Mesenchymal stem cell (in vitro differentiated cells and primary cell): Measurements from ENCODE around the gene SSH3.

ENCODE experiments used
- DNase-seq: peaks from one replicate; pipeline ENCODE4 v3.0.0-alpha.2; 2013
- H2AFZ ChIP-seq: one replicate; pipeline ENCODE4 v1.6.1; 2013; ENCODE audit warnings: low read depth, mild to moderate bottlenecking, control low read depth, inconsistent platforms, low read length, moderate library complexity
- H2AK5ac ChIP-seq: 2 replicates; pipeline ENCODE4 v1.6.1; 2013; ENCODE audit warnings: low read length, moderate library complexity, mild to moderate bottlenecking, inconsistent platforms; ENCODE audit not compliant: severe bottlenecking
- H2BK120ac ChIP-seq: one replicate; pipeline ENCODE4 v1.6.1; 2013; ENCODE audit warnings: low read depth, mild to moderate bottlenecking, inconsistent platforms, low read length, moderate library complexity
- H2BK12ac ChIP-seq, 2 experiments: one replicate each; pipeline ENCODE4 v1.6.1; 2013; ENCODE audit warnings: inconsistent platforms in 2 of 2, low read length in 2 of 2, mild to moderate bottlenecking in 2 of 2, moderate library complexity in 2 of 2, control low read depth in 1 of 2
- H2BK15ac ChIP-seq: one replicate; pipeline ENCODE4 v1.6.1; 2013; ENCODE audit warnings: mild to moderate bottlenecking, low read depth, inconsistent platforms; ENCODE audit not compliant: poor library complexity, severe bottlenecking
- H2BK5ac ChIP-seq: 2 replicates; pipeline ENCODE4 v1.6.1; 2013; ENCODE audit warnings: low read depth, mild to moderate bottlenecking, low read length, control low read depth, inconsistent platforms; ENCODE audit not compliant: poor library complexity, severe bottlenecking
- H3K14ac ChIP-seq, 2 experiments: one replicate each; pipeline ENCODE4 v1.6.1; 2013; ENCODE audit warnings: inconsistent platforms in 2 of 2, low read length in 2 of 2, control low read depth in 1 of 2, mild to moderate bottlenecking in 1 of 2, moderate library complexity in 1 of 2
- H3K18ac ChIP-seq, 2 experiments: one replicate each; pipeline ENCODE4 v1.6.1; 2013; ENCODE audit warnings: inconsistent platforms in 2 of 2, low read length in 2 of 2, control low read depth in 1 of 2, low read depth in 1 of 2, mild to moderate bottlenecking in 1 of 2
- H3K23ac ChIP-seq, 2 experiments: one replicate each; pipeline ENCODE4 v1.6.1; 2013; ENCODE audit warnings: inconsistent platforms in 2 of 2, low read length in 2 of 2, mild to moderate bottlenecking in 2 of 2, moderate library complexity in 2 of 2, control low read depth in 1 of 2
- H3K27ac ChIP-seq: 2 replicates; pipeline ENCODE4 v1.5.1; 2013; ENCODE audit warnings: mild to moderate bottlenecking, moderate library complexity, low read length, control low read depth, inconsistent platforms; ENCODE audit not compliant: poor library complexity, severe bottlenecking
- H3K27me3 ChIP-seq, 2 experiments: 2 replicates each; pipeline versions ENCODE4 v1.6.1 to v1.7.0; 2013; ENCODE audit warnings: low read length in 2 of 2, mild to moderate bottlenecking in 2 of 2, moderate library complexity in 2 of 2, control low read depth in 1 of 2, inconsistent platforms in 1 of 2; ENCODE audit not compliant: control insufficient read depth in 1 of 2, insufficient read depth in 1 of 2
- H3K36me3 ChIP-seq, 2 experiments: 2 replicates each; pipeline versions ENCODE4 v1.6.1 to v1.7.0; 2013; ENCODE audit warnings: low read length in 2 of 2, control low read depth in 1 of 2, inconsistent platforms in 1 of 2, low read depth in 1 of 2, mild to moderate bottlenecking in 1 of 2; ENCODE audit not compliant: insufficient read depth in 2 of 2, control insufficient read depth in 1 of 2
- H3K4ac ChIP-seq, 2 experiments: one replicate each; pipeline ENCODE4 v1.6.1; 2013; ENCODE audit warnings: inconsistent platforms in 2 of 2, low read length in 2 of 2, mild to moderate bottlenecking in 2 of 2, moderate library complexity in 2 of 2, control low read depth in 1 of 2, low read depth in 1 of 2
- H3K4me1 ChIP-seq: 2 replicates; pipeline ENCODE4 v1.6.1; 2013; ENCODE audit warnings: low read depth, low read length, control low read depth; ENCODE audit not compliant: control insufficient read depth, insufficient read depth
- H3K4me2 ChIP-seq: 2 replicates; pipeline ENCODE4 v1.6.1; 2013; ENCODE audit warnings: low read length, mild to moderate bottlenecking, inconsistent platforms; ENCODE audit not compliant: poor library complexity, severe bottlenecking
- H3K4me3 ChIP-seq, 2 experiments: 2 replicates each; pipeline versions ENCODE4 v1.5.1 to v1.7.0; 2013; ENCODE audit warnings: low read length in 2 of 2, mild to moderate bottlenecking in 2 of 2, control low read depth in 1 of 2, low read depth in 1 of 2; ENCODE audit not compliant: insufficient read depth in 1 of 2
- H3K79me1 ChIP-seq: replicated peaks from 2 replicates; pipeline ENCODE4 v1.6.1; 2013; ENCODE audit warnings: mild to moderate bottlenecking, control low read depth, low read length, inconsistent platforms; ENCODE audit not compliant: poor library complexity, severe bottlenecking
- H3K9ac ChIP-seq: 2 replicates; pipeline ENCODE4 v1.7.0; 2013; ENCODE audit warnings: mild to moderate bottlenecking, low read length, moderate library complexity
- H3K9me3 ChIP-seq: 2 replicates; pipeline ENCODE4 v1.7.0; 2013; ENCODE audit warnings: mild to moderate bottlenecking, low read length; ENCODE audit not compliant: control insufficient read depth
- H4K8ac ChIP-seq: one replicate; pipeline ENCODE4 v1.6.1; 2013; ENCODE audit warnings: inconsistent platforms, mild to moderate bottlenecking, low read length, moderate library complexity
- H4K91ac ChIP-seq: one replicate; pipeline ENCODE4 v1.6.1; 2013; ENCODE audit warnings: mild to moderate bottlenecking, low read length, inconsistent platforms
- WGBS: methylation state at CpG from one replicate; pipeline ENCODE4 v1.1.7; 2013; ENCODE audit warnings: mixed read lengths; 5-methylcytosine and 5-hydroxymethylcytosine counted together

SSH3 gene

DNA sequence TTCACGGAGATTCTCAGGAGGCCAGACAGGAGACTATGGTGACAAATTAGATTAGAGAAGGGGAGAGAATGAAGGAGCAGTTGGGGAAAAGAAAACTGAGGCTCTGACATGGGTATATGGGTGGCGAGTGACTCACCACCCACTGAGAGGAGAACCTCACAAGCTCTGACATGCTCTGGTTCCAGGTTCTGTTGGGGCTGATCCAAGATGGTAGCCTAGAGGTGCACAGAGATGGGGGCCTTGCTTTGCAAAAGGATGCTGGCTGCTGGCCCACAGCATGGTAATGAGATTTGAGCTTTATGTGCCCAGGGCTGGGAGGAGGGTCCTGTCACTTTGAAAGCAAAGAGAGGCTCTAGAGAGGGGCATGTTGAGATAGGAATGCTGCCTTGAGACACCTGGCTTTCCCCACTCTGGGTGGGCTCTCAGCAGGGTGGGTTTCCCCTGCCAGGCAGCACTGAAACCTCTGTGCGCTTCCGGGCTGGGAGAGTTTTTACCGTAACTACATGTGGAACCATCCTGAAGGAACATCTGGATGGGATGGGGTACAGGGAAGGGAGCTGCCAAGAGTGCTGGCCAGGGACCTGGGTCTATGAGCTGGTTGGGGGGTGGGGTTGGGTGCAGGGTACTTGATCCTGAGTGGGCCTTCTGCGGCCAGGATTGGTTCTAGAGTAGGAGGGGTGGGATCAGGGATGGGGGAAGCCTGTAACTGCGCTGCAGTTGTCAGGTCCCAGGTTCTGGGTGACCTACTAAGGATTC is 38.3 kb upstream of the SSH3 start:
- peak overlapping the region; percentile 19 for H2BK15ac ChIP-seq
- no peak overlapping the region for H2BK12ac ChIP-seq
- no peaks in the 10 kb centered on the region for H3K9me3 ChIP-seq
- H3K23ac ChIP-seq, result no peak overlapping the region
- H3K4me2 ChIP-seq, result no peak overlapping the region
- no peaks in the 10 kb centered on the region for H3K27me3 ChIP-seq
- H4K8ac ChIP-seq, result no peak overlapping the region
- H3K14ac ChIP-seq, result no peak overlapping the region
- no peak overlapping the region for H2AFZ ChIP-seq
- H3K18ac ChIP-seq, result no peak overlapping the region
- no peak overlapping the region for H4K91ac ChIP-seq
- H2BK120ac ChIP-seq, result no peak overlapping the region
- no peak overlapping the region for H2BK5ac ChIP-seq
- no peaks in the 10 kb centered on the region for H3K79me1 ChIP-seq
- no peak overlapping the region for H3K4me3 ChIP-seq
- H3K4me1 ChIP-seq, result peaks cover 42% of the 10 kb centered on the region
- WGBS, result 87% methylated on average over 7 of the region's 7 CpGs
- H3K9ac ChIP-seq, result no peak overlapping the region
- H3K27ac ChIP-seq, result no peak overlapping the region
- DNase-seq, result no peak
- no peak overlapping the region for H2AK5ac ChIP-seq
- no peak overlapping the region for H3K4ac ChIP-seq
- H3K36me3 ChIP-seq, result peaks cover 9 to 21% of the 10 kb centered on the region in 2 experiments

DNA sequence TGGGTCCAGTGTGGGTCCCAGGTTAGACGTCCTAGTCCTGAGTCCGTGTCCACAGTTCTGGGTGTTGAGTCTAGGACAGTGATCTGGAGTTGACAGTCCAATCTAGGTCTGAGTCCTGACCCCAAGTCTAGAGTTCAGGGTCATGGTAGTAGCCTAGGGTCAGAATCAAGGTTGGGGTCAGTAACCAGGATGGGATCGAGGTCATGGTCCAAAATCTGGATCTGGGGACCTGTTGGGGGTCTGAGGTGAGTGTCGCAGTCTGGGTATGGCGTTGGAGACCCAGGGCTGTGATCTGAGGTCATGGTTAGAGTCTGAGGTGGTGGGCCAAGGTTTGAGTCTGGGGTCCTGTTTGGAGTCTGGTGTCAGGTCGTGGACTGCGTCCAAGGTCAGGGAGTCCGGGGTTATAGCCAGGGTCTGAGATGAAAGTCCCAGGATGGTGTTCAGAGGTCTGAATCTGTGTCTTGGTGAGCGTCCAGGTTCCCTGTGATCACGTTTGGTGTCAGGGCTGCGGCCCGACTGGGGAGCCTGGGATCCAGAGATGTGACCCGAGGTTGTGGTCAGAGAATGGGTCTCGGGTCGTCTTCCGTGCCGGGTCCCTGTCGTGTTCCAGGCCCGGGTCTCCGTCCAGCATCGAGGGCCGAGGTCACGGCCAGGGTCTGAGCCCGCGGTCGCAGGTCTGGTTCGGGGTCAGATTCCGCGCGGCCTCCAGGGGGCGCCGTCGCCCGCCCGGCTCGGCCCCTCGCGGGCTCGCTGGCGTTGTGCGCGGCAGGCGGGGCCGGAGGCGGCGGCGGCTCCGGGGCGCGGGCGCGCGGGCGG is 37.5 kb upstream of the SSH3 start:
- H3K4me3 ChIP-seq, result peak overlapping the region; percentile 52 to 74
- DNase-seq, result peak; percentile 55

DNA sequence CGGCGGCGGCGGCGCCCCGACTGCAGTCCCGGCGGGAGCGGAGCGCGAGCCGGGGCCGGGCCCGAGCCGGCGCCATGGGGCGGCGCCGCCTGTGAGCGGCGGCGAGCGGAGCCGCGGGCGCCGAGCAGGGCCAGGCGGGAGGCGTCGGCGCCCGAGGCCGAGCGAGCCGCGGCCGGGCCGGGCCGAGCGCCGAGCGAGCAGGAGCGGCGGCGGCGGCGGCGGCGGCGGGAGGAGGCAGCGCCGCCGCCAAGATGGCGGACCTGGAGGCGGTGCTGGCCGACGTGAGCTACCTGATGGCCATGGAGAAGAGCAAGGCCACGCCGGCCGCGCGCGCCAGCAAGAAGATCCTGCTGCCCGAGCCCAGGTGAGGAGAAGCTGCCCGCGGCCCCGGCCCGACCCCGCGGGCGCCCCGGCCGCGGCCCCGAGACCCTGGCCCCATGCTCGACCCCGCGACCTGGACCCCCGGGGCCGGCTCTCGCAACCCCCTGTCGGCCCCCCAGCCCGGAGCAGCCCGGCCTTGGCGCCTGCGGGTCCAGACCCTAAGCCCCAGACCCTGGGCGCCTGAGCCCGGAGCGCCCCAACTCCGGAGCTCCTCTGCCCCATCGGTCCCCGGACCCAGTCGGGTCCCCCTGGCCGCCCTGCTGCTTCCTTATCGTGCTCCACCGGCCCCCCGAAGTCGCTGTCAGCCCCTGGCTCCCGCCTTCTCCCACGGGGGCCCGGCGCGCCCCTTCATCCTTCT is 36.7 kb upstream of the SSH3 start, which contains the start of gene GRK2:
Gene GRK2, plus strand, starts transcription at position 25 of the 739 bp plus-strand sequence. Its CDS starts 227 bp downstream, at position 252.
- no peak for DNase-seq
- H3K18ac ChIP-seq, result peak within 1 kb of the TSS; percentile 68 to 85
- peak within 1 kb of the TSS; percentile 58 for H4K91ac ChIP-seq
- H3K4me2 ChIP-seq, result peak within 1 kb of the TSS; percentile 92
- peak within 1 kb of the TSS in 1 of 2 experiments; percentile 66 for H2BK12ac ChIP-seq
- peak within 1 kb of the TSS; percentile 83 to 86 for H3K4ac ChIP-seq
- no peaks in the 10 kb centered on the region for H3K9me3 ChIP-seq
- H2BK5ac ChIP-seq, result no peak within 1 kb of the TSS
- H3K4me1 ChIP-seq, result peaks cover 53% of the 10 kb centered on the region
- H3K27me3 ChIP-seq, result no peaks in the 10 kb centered on the region
- peaks cover 2% of the 10 kb centered on the region for H3K79me1 ChIP-seq
- under 1% methylated on average over 70 of the region's 103 CpGs for WGBS
- peak within 1 kb of the TSS; percentile 23 for H2AK5ac ChIP-seq
- peaks cover 9 to 21% of the 10 kb centered on the region in 2 experiments for H3K36me3 ChIP-seq
- peak within 1 kb of the TSS; percentile 87 for H2BK120ac ChIP-seq
- H3K4me3 ChIP-seq, result peak within 1 kb of the TSS; percentile 74 to 97
- H2AFZ ChIP-seq, result no peak within 1 kb of the TSS
- peak within 1 kb of the TSS; percentile 96 for H2BK15ac ChIP-seq
- H3K9ac ChIP-seq, result peak within 1 kb of the TSS; percentile 86
- H3K23ac ChIP-seq, result peak within 1 kb of the TSS; percentile 54 to 57
- peak within 1 kb of the TSS; percentile 46 for H4K8ac ChIP-seq
- no peak within 1 kb of the TSS for H3K27ac ChIP-seq
- H3K14ac ChIP-seq, result peak within 1 kb of the TSS in 1 of 2 experiments; percentile 93

More for the DNA sequence above, 37.5 kb upstream of the SSH3 start:
- peaks cover 49% of the 10 kb centered on the region for H3K4me1 ChIP-seq
- H3K36me3 ChIP-seq, result peaks cover 9 to 21% of the 10 kb centered on the region in 2 experiments
- peak overlapping the region; percentile 62 for H2BK15ac ChIP-seq
- H4K91ac ChIP-seq, result peak overlapping the region; percentile 7
- peak overlapping the region; percentile 23 for H2AK5ac ChIP-seq
- H3K27me3 ChIP-seq, result no peaks in the 10 kb centered on the region
- no peak overlapping the region for H4K8ac ChIP-seq
- H3K79me1 ChIP-seq, result no peaks in the 10 kb centered on the region
- H3K9me3 ChIP-seq, result no peaks in the 10 kb centered on the region
- H3K18ac ChIP-seq, result no peak overlapping the region
- peak overlapping the region in 1 of 2 experiments; percentile 38 for H2BK12ac ChIP-seq
- peak overlapping the region; percentile 37 for H3K4me2 ChIP-seq
- H2AFZ ChIP-seq, result no peak overlapping the region
- WGBS, result 21% methylated on average over 42 of the region's 54 CpGs
- H2BK5ac ChIP-seq, result no peak overlapping the region
- H3K9ac ChIP-seq, result peak overlapping the region; percentile 78
- no peak overlapping the region for H3K23ac ChIP-seq
- no peak overlapping the region for H2BK120ac ChIP-seq
- no peak overlapping the region for H3K14ac ChIP-seq
- H3K4ac ChIP-seq, result no peak overlapping the region
- no peak overlapping the region for H3K27ac ChIP-seq
